ENCODE measurements around the gene CAVIN3.

CAVIN3 gene

DNA sequence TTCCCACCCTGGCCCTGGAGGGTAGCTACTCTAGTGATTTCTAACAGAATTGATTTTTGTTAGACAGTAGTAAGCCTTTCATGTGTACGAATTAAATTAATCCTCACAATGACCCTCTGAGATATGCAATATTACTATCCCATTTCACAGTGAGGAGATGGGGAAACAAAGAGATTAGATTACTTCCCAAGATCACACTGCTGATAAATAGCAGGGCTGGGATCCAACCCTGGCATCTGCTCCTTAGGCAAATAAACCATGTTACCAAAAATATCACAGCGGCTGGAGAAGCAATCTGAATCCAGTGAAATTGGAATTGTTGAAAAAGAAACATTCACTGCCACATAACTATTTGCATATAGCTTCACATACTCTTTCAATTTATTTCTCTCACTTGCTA is 12.8 kb upstream of the CAVIN3 start:
- Histone ChIP-seq H3K9me2 (ENCODE audit: low read depth, low read length) (no peaks in the 10 kb centered on the region), H3K27ac (ENCODE audit: low read depth, low read length, poor library complexity, severe bottlenecking) (no peak overlapping the region), H3K4me3 (ENCODE audit: low read depth, low read length, poor library complexity, severe bottlenecking) (no peak overlapping the region), H3F3A (ENCODE audit: insufficient read depth, low read length) (no peaks in the 10 kb centered on the region), H3K4me1 (ENCODE audit: insufficient read depth, low read length, severe bottlenecking) (no peaks in the 10 kb centered on the region), H4K20me1 (ENCODE audit: insufficient read depth, low read length) (no peaks in the 10 kb centered on the region), H2AFZ (ENCODE audit: low read length) (no peak overlapping the region), H3K9ac (ENCODE audit: low read length) (no peak overlapping the region), H3K9me3 (ENCODE audit: low read length) (no peaks in the 10 kb centered on the region), H3K79me2 (ENCODE audit: insufficient read depth, low read length) (no peaks in the 10 kb centered on the region), H3K4me2 (ENCODE audit: low read length) (no peak overlapping the region), H3K36me3 (ENCODE audit: insufficient read depth, low read length) (no peaks in the 10 kb centered on the region), H3K27me3 (ENCODE audit: insufficient read depth, low read length) (no peaks in the 10 kb centered on the region; the same call in 1 of the 2 replicates)
- TF ChIP-seq EZH2 (IDR thresholded peaks at IDR 0.05; ENCODE audit: borderline replicate concordance, low read length) (no peak), CTCF (IDR thresholded peaks at IDR 0.05; ENCODE audit: low read length) (no peak)

DNA sequence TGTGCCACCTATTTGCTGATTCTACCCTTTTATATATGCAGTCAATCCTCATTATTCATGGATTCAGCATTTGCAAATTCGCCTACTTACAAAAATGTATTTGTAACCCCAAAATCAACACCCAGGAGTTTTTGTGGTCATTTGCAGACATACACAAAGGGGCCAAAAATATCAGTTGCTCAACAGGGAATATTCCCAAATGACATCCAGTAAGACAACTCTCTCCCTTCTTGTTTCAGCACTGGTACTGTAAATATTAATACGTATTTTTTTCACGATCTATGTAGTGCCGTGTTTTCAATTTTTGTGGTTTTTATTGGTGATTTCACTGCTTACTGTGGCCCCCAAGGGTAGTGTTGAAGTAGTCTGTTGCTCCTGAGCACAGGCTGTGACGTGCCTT is 11.8 kb upstream of the CAVIN3 start:
- no peak overlapping the region for H3K4me2 ChIP-seq (ENCODE audit: low read length)
- no peaks in the 10 kb centered on the region for H3F3A ChIP-seq (ENCODE audit: insufficient read depth, low read length)
- H3K9me2 ChIP-seq (ENCODE audit: low read depth, low read length): no peaks in the 10 kb centered on the region
- TF ChIP-seq EZH2 (IDR thresholded peaks at IDR 0.05; ENCODE audit: borderline replicate concordance, low read length) (no peak), CTCF (IDR thresholded peaks at IDR 0.05; ENCODE audit: low read length) (no peak)
- no peak overlapping the region for H3K9ac ChIP-seq (ENCODE audit: low read length)
- H3K9me3 ChIP-seq (ENCODE audit: low read length): no peaks in the 10 kb centered on the region
- H3K36me3 ChIP-seq (ENCODE audit: insufficient read depth, low read length): no peaks in the 10 kb centered on the region
- no peak overlapping the region for H3K4me3 ChIP-seq (ENCODE audit: low read depth, low read length, poor library complexity, severe bottlenecking)
- no peaks in the 10 kb centered on the region for H3K79me2 ChIP-seq (ENCODE audit: insufficient read depth, low read length)
- H3K27ac ChIP-seq (ENCODE audit: low read depth, low read length, poor library complexity, severe bottlenecking): no peak overlapping the region
- no peaks in the 10 kb centered on the region for H4K20me1 ChIP-seq (ENCODE audit: insufficient read depth, low read length)
- H2AFZ ChIP-seq (ENCODE audit: low read length): no peak overlapping the region
- no peaks in the 10 kb centered on the region; the same call in 1 of the 2 replicates for H3K27me3 ChIP-seq (ENCODE audit: insufficient read depth, low read length)
- H3K4me1 ChIP-seq (ENCODE audit: insufficient read depth, low read length, severe bottlenecking): no peaks in the 10 kb centered on the region

GRCh38 chr11:6328321-6328720 is 8.0 kb upstream of the CAVIN3 start:
- Histone ChIP-seq H3K9me3 (ENCODE audit: low read length) (no peaks in the 10 kb centered on the region), H3K4me1 (ENCODE audit: insufficient read depth, low read length, severe bottlenecking) (no peaks in the 10 kb centered on the region), H3K27ac (ENCODE audit: low read depth, low read length, poor library complexity, severe bottlenecking) (no peak overlapping the region), H3K9ac (ENCODE audit: low read length) (no peak overlapping the region), H3K36me3 (ENCODE audit: insufficient read depth, low read length) (no peaks in the 10 kb centered on the region), H2AFZ (ENCODE audit: low read length) (no peak overlapping the region), H3K79me2 (ENCODE audit: insufficient read depth, low read length) (no peaks in the 10 kb centered on the region), H3K4me3 (ENCODE audit: low read depth, low read length, poor library complexity, severe bottlenecking) (no peak overlapping the region), H4K20me1 (ENCODE audit: insufficient read depth, low read length) (no peaks in the 10 kb centered on the region), H3K9me2 (ENCODE audit: low read depth, low read length) (no peaks in the 10 kb centered on the region), H3F3A (ENCODE audit: insufficient read depth, low read length) (no peaks in the 10 kb centered on the region), H3K4me2 (ENCODE audit: low read length) (no peak overlapping the region), H3K27me3 (ENCODE audit: insufficient read depth, low read length) (no peaks in the 10 kb centered on the region; the same call in 1 of the 2 replicates)
- TF ChIP-seq CTCF (IDR thresholded peaks at IDR 0.05; ENCODE audit: low read length) (no peak), EZH2 (IDR thresholded peaks at IDR 0.05; ENCODE audit: borderline replicate concordance, low read length) (no peak)
